HG02943 (cell line): ENCODE data around the gene MARCHF5.
"Not testable (repeated sequence)": the region's sequence is repeated elsewhere in the genome, so short reads cannot be mapped to it uniquely, and the experiment has no call there.

Experiments
- ATAC-seq: cut with Tn5 transposase; IDR thresholded peaks from one replicate; pipeline ENCODE4 v1.9.1; 2021; ENCODE audit warnings: mild to moderate bottlenecking, low read depth, moderate library complexity; ENCODE audit not compliant: unreplicated experiment

MARCHF5 gene

DNA sequence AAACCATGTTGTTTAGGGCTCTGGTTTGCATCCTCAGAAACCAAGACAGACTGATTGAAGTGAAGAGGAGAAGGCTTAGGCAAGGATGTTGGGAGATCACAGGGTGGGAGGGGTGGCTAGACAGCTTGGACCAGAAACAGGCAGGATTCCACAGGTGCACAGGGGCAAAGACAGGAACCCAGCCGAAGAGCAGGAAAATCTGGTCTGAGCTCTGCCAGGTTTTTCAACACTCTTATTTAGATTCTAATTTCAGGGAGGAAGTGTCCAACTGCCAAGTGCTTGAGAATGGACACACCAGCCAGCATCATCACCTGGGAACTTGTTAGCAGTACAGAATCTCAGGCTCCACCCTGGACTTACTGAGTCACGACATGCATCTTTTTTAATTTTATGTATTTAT is 93.8 kb downstream of the MARCHF5 start:
- ATAC-seq, result no peak

- no peak for ATAC-seq
Measured at GRCh38 chr10:92385831-92386230, 94.9 kb downstream of the MARCHF5 start.

GRCh38 chr10:92387289-92387940 is 96.4 kb downstream of the MARCHF5 start:
- no peak for ATAC-seq

DNA sequence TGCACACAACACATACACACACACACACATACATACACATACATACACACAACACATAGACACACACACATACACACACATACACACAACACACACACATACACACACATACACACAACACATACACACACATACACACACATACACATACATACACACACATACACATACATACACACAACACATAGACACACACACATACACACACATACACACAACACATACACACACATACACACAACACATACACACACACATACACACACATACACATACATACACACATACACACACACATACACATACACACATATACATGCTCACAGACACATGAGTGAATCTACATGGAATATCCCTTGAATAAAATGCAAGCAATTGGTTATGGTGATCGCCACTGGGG is 102.2 kb downstream of the MARCHF5 start:
- not testable (repeated sequence) for ATAC-seq

DNA sequence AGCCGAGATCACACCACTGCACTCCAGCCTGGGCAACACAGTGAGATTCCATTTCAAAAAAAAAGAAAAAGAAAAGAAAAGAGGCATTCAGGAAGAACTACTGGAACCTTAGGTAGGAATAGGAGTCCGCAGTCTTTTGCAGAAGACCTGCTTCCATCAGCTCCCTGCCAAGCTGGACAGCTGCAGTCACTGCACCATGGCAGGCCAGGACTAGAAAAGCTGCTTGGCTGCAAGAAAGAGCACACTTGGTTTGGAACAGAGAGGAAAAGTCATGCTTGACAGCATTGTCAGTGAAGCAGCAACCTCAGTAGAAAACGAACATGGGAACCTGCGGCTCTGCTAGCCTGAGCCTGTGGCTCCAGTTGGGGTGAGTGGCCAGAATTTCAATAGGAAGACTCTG is 104.3 kb downstream of the MARCHF5 start:
- ATAC-seq, result no peak

DNA sequence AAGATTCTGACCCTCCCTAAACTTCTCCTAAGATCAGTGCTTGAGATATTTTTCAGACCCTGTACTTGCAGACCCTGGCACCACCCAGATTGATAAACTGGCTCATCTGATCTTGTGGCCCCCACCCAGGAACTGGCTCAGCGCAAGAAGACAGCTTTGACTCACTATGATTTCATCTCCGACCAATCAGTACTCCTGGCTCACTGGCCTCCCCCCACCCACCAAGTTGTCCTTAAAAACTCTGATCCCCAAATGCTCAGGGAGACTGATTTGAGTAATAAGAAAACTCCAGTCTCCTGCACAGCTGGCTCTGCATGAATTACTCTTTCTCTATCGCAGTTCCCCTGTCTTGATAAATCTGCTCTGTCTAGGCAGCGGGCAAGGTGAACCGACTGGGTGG is 111.3 kb downstream of the MARCHF5 start:
- not testable (repeated sequence) for ATAC-seq
